Measurements from ENCODE around the gene TMPRSS9.

The TMPRSS9 gene

GRCh38 chr19:2419754-2420153, 59.7 kb downstream of the TMPRSS9 start:
- DNase-seq (ENCODE audit: low read depth), result no peak
- no peak overlapping the region for H3K4me3 ChIP-seq (ENCODE audit: low read length)
- TF ChIP-seq, protein P1, sequence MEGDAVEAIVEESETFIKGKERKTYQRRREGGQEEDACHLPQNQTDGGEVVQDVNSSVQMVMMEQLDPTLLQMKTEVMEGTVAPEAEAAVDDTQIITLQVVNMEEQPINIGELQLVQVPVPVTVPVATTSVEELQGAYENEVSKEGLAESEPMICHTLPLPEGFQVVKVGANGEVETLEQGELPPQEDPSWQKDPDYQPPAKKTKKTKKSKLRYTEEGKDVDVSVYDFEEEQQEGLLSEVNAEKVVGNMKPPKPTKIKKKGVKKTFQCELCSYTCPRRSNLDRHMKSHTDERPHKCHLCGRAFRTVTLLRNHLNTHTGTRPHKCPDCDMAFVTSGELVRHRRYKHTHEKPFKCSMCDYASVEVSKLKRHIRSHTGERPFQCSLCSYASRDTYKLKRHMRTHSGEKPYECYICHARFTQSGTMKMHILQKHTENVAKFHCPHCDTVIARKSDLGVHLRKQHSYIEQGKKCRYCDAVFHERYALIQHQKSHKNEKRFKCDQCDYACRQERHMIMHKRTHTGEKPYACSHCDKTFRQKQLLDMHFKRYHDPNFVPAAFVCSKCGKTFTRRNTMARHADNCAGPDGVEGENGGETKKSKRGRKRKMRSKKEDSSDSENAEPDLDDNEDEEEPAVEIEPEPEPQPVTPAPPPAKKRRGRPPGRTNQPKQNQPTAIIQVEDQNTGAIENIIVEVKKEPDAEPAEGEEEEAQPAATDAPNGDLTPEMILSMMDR (conservative IDR thresholded peaks at IDR 0.05; ENCODE audit: low read length), result no peak

- TF ChIP-seq, protein P1 (conservative IDR thresholded peaks at IDR 0.05; ENCODE audit: low read length), result no peak
- DNase-seq (ENCODE audit: low read depth), result no peak
- no peak overlapping the region for H3K4me3 ChIP-seq (ENCODE audit: low read length)
Observed at GRCh38 chr19:2420490-2420889, 60.4 kb downstream of the TMPRSS9 start.

DNA sequence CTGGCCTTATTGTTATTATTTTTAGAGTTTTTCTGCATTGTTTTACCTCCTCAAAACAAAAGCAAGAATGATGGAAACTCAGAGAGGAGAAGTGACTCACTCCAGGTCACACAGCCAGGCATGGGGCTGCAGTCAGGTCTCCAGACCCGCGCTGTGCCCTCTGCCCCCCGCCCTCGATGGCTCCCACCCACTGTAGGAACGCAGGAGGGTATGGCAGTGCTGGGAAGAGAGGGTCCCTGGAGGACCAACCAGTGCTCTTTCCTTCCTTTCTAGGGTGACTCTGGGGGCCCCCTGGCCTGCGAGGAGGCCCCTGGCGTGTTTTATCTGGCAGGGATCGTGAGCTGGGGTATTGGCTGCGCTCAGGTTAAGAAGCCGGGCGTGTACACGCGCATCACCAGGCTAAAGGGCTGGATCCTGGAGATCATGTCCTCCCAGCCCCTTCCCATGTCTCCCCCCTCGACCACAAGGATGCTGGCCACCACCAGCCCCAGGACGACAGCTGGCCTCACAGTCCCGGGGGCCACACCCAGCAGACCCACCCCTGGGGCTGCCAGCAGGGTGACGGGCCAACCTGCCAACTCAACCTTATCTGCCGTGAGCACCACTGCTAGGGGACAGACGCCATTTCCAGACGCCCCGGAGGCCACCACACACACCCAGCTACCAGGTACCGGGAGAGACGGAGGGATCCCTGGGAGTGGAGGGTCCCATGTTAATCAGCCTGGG, 61.7 kb downstream of the TMPRSS9 start:
- H3K4me3 ChIP-seq (ENCODE audit: low read length), result no peak overlapping the region
- no peak for DNase-seq (ENCODE audit: low read depth)
- TF ChIP-seq, protein P1 (conservative IDR thresholded peaks at IDR 0.05; ENCODE audit: low read length), result no peak

GRCh38 chr19:2423071-2423914, 63.2 kb downstream of the TMPRSS9 start:
- DNase-seq (ENCODE audit: low read depth), result no peak
- no peak overlapping the region for H3K4me3 ChIP-seq (ENCODE audit: low read length)
- TF ChIP-seq, protein P1 (conservative IDR thresholded peaks at IDR 0.05; ENCODE audit: low read length), result no peak

DNA sequence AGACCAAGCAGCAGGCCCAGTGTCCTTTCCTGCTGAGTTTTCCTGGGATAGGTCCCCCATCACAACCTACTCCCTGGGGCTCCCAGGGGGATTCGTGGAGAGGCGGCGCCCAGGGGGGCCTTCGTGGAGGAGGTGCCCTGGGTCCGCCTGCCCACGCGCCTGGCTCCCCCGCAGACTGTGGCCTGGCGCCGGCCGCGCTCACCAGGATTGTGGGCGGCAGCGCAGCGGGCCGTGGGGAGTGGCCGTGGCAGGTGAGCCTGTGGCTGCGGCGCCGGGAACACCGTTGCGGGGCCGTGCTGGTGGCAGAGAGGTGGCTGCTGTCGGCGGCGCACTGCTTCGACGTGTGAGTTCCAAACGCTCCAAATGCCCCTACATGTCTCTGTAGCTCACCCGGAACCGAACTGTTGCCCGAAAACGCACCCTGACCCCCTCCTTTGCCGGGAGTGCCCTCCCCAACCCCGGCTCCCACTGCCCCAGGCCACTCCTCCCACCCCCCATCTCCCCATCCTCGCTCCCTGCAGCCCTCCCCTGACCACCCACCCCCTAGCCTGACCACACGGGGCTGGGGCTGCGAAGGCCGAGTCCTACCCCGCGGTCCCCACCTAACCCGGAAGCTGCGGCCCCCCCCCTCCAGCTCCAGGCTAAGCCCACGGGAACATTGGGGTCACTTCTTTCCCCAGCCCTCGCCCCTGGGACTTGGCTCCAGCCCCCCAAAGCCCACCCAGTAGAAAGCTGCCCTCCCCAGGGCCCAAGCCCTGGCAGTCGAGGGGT, 64.0 kb downstream of the TMPRSS9 start:
- DNase-seq (ENCODE audit: low read depth), result no peak
- TF ChIP-seq, protein P1 (conservative IDR thresholded peaks at IDR 0.05; ENCODE audit: low read length), result no peak
- no peak overlapping the region for H3K4me3 ChIP-seq (ENCODE audit: low read length)

- H3K4me3 ChIP-seq (ENCODE audit: low read length), result peak overlapping the region; percentile 90
- peak; percentile 72 for DNase-seq (ENCODE audit: low read depth)
- TF ChIP-seq, protein P1 (conservative IDR thresholded peaks at IDR 0.05; ENCODE audit: low read length), result peak; percentile 49
Observed at GRCh38 chr19:2424686-2425621, 64.9 kb downstream of the TMPRSS9 start.
